OCI-LY3 (cell line): Measurements from ENCODE around the gene NCEH1.

ENCODE experiments used
- H2AFZ ChIP-seq: fragments of 200-600, 300-600 bp; shearing (Covaris generic); 2 replicates; pipeline ENCODE4 v1.6.0; 2014; ENCODE audit warnings: antibody characterized with exemption, low read depth, low read length
- H3K27ac ChIP-seq: fragments of 200-600, 300-600 bp; sonication (generic); 2 replicates; pipeline ENCODE4 v1.5.1; 2014; ENCODE audit warnings: mild to moderate bottlenecking, low read length, moderate library complexity, mixed read lengths
- H3K27me3 ChIP-seq: fragments of 200-600, 300-600 bp; sonication (generic); 2 replicates; pipeline ENCODE4 v1.6.1; 2014; ENCODE audit warnings: low read depth, low read length, mixed read lengths
- H3K36me3 ChIP-seq: fragments of 200-600, 300-600 bp; sonication (generic); replicated peaks from 2 replicates; pipeline ENCODE3; 2014; ENCODE audit warnings: low read depth, low read length, mixed read lengths
- H3K4me1 ChIP-seq: fragments of 300-600, 200-600 bp; sonication (generic); 2 replicates; pipeline ENCODE4 v1.6.1; 2014; ENCODE audit warnings: low read length, mixed read lengths
- H3K4me2 ChIP-seq: fragments of 200-600, 300-600 bp; sonication (generic); 2 replicates; pipeline ENCODE4 v1.6.1; 2014; ENCODE audit warnings: low read length, mixed read lengths
- H3K4me3 ChIP-seq: fragments of 300-600, 200-600 bp; sonication (generic); 2 replicates; pipeline ENCODE4 v1.5.1; 2014; ENCODE audit warnings: antibody characterized with exemption, mild to moderate bottlenecking, low read length, moderate library complexity
- H3K79me2 ChIP-seq: fragments of 300-600, 200-600 bp; shearing (Covaris generic); 2 replicates; pipeline ENCODE4 v1.6.1; 2014; ENCODE audit warnings: mild to moderate bottlenecking, low read length, mixed read lengths
- H3K9ac ChIP-seq: fragments of 300-600, 200-600 bp; shearing (Covaris generic); 2 replicates; pipeline ENCODE4 v1.6.0; 2014; ENCODE audit warnings: mild to moderate bottlenecking, low read length, moderate library complexity
- H3K9me3 ChIP-seq: fragments of 200-600, 300-600 bp; shearing (Covaris generic); 2 replicates; pipeline ENCODE4 v1.6.1; 2014; ENCODE audit warnings: low read length, mixed read lengths; ENCODE audit not compliant: insufficient read depth
- H4K20me1 ChIP-seq: fragments of 200-600, 300-600 bp; sonication (generic); 2 replicates; pipeline ENCODE4 v1.6.1; 2016; ENCODE audit warnings: low read length, mixed read lengths; ENCODE audit not compliant: insufficient read depth
- EZH2phosphoT487 ChIP-seq: fragments of 200-600 bp; shearing (Covaris generic); IDR thresholded peaks from 2 replicates; pipeline ENCODE4 v1.6.1; 2018; ENCODE audit warnings: antibody characterized with exemption, mixed run types, low read depth
- TF ChIP-seq, protein P1 (sequence below): fragments of 200-600, 300-600 bp; sonication (generic); IDR thresholded peaks from 2 replicates; pipeline ENCODE4 v1.5.1; 2014; ENCODE audit warnings: antibody characterized with exemption, low read length, low read depth

Gene NCEH1

GRCh38 chr3:172680684-172681083, 30.2 kb downstream of the NCEH1 start:
- Histone ChIP-seq H3K27me3 (no peaks in the 10 kb centered on the region), H3K36me3 (no peaks in the 10 kb centered on the region), H2AFZ (no peak overlapping the region), H3K27ac (no peak overlapping the region), H3K9me3 (no peaks in the 10 kb centered on the region), H3K9ac (no peak overlapping the region), H4K20me1 (no peaks in the 10 kb centered on the region), H3K4me1 (no peaks in the 10 kb centered on the region), H3K4me2 (no peak overlapping the region), H3K79me2 (no peaks in the 10 kb centered on the region), H3K4me3 (no peak overlapping the region)
- TF ChIP-seq, protein P1, sequence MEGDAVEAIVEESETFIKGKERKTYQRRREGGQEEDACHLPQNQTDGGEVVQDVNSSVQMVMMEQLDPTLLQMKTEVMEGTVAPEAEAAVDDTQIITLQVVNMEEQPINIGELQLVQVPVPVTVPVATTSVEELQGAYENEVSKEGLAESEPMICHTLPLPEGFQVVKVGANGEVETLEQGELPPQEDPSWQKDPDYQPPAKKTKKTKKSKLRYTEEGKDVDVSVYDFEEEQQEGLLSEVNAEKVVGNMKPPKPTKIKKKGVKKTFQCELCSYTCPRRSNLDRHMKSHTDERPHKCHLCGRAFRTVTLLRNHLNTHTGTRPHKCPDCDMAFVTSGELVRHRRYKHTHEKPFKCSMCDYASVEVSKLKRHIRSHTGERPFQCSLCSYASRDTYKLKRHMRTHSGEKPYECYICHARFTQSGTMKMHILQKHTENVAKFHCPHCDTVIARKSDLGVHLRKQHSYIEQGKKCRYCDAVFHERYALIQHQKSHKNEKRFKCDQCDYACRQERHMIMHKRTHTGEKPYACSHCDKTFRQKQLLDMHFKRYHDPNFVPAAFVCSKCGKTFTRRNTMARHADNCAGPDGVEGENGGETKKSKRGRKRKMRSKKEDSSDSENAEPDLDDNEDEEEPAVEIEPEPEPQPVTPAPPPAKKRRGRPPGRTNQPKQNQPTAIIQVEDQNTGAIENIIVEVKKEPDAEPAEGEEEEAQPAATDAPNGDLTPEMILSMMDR = no peak
- TF ChIP-seq EZH2phosphoT487 = no peak

DNA sequence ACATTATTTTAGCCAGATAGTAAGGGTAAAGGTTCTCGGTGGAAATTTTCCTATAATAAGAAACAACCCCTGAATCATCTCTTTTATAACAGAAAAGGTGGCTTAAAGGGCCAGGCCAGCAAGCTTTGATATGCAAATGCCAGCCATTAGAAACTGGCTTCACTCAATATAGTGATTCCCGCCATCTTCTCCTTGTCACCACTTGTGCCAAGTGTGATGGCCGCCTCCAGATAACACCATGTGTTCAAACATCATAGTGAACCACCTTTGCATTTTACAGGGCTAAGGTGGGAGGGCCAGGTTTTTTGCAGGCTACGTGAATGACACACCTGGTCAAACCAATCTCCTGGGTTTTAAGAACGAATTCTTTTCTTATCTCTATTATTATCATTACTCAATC, 31.3 kb downstream of the NCEH1 start:
- Histone ChIP-seq H4K20me1 (no peaks in the 10 kb centered on the region), H3K4me3 (no peak overlapping the region), H3K4me2 (no peak overlapping the region), H3K9ac (no peak overlapping the region), H3K27me3 (no peaks in the 10 kb centered on the region), H3K27ac (no peak overlapping the region), H2AFZ (no peak overlapping the region), H3K9me3 (no peaks in the 10 kb centered on the region), H3K79me2 (no peaks in the 10 kb centered on the region), H3K4me1 (no peaks in the 10 kb centered on the region), H3K36me3 (no peaks in the 10 kb centered on the region)
- TF ChIP-seq, protein P1 = no peak
- TF ChIP-seq EZH2phosphoT487 = no peak

DNA sequence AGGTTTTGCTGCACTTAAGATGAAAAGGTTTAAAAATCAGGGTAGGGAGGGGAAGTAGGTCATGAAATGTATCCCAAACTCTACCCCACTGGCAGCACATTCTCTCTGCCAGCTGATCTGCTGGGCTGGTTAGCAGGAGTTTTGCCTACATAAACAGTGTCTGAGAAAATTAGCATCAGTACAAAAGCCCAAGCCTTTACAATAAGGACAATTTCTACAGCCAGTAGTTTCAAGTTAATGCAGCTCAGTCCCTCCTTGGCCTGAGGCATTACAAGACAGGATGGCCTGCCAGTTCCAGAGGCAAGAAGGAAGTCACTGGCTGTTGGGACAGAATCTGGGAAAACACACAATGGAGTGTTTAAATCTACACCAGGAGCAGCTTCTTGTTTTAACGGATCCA, 32.8 kb downstream of the NCEH1 start:
- no peak for TF ChIP-seq EZH2phosphoT487
- TF ChIP-seq, protein P1 = no peak
- H3K4me2 ChIP-seq = no peak overlapping the region
- H2AFZ ChIP-seq = no peak overlapping the region
- no peaks in the 10 kb centered on the region for H3K4me1 ChIP-seq
- H3K9ac ChIP-seq = no peak overlapping the region
- H3K9me3 ChIP-seq = no peaks in the 10 kb centered on the region
- no peak overlapping the region for H3K4me3 ChIP-seq
- H3K27me3 ChIP-seq = no peaks in the 10 kb centered on the region
- H4K20me1 ChIP-seq = no peaks in the 10 kb centered on the region
- no peaks in the 10 kb centered on the region for H3K79me2 ChIP-seq
- H3K27ac ChIP-seq = no peak overlapping the region
- H3K36me3 ChIP-seq = no peaks in the 10 kb centered on the region

GRCh38 chr3:172676196-172676922, 34.5 kb downstream of the NCEH1 start:
- no peak overlapping the region for H3K27ac ChIP-seq

More at GRCh38 chr3:172676196-172676922, 34.5 kb downstream of the NCEH1 start:
- no peaks in the 10 kb centered on the region for H3K79me2 ChIP-seq
- H3K27me3 ChIP-seq = no peaks in the 10 kb centered on the region
- no peak overlapping the region for H3K4me3 ChIP-seq
- H3K4me2 ChIP-seq = no peak overlapping the region
- no peaks in the 10 kb centered on the region for H3K36me3 ChIP-seq
- no peak overlapping the region for H2AFZ ChIP-seq
- no peaks in the 10 kb centered on the region for H3K9me3 ChIP-seq
- no peaks in the 10 kb centered on the region for H3K4me1 ChIP-seq
- H3K9ac ChIP-seq = no peak overlapping the region
- H4K20me1 ChIP-seq = 0 out of 2 replicates have a peak, but pooled peaks cover 3% of the 10 kb centered on the region
- no peak for TF ChIP-seq EZH2phosphoT487
- TF ChIP-seq, protein P1 = no peak
